ENCODE data around the gene ELANE. TPM values are rescaled to one million over a fixed set of nuclear protein-coding genes. Genes with fewer than 3 reads are reported as not detected.

ELANE gene
- total RNA-seq, 1 donor from 2014 or later, result not detected

DNA sequence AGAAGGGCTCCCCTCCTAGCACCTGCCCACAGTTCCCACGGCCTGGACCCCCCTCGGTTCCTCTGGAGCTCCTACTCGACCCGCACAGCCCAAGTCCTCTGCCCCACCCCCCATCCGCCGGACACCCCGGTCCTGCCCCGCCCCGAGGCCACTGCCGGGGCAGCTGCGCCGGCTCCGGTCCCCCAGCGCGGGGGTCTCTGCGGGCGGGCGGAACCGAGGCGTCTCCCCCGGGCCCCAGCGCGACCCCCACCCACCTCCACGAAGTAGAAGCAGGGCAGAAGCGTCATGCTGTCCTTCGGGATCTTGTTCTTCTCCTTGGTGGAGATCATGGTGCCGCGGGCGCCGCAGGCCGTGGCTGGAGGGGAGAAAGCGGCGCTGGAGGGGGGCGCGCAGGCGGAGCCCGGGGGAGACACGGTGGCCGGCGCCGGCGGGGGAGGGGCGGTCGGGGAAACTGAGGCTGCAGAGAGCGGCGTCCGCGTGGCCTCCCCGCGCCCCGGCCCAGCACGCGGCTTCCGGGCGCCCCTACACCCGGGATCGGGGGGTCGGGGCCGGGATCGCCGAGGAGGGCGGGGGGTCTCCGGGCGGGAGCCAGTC, 30.8 kb upstream of the ELANE start:
- Mint-ChIP-seq H3K36me3 (ENCODE audit: low read depth, unreplicated experiment) (peaks cover 11% of the 10 kb centered on the region), H3K27me3 (ENCODE audit: unreplicated experiment) (peaks cover 18% of the 10 kb centered on the region), H3K9me3 (ENCODE audit: unreplicated experiment) (no peaks in the 10 kb centered on the region), H3K4me1 (ENCODE audit: unreplicated experiment) (peaks cover 4% of the 10 kb centered on the region), H3K27ac (ENCODE audit: unreplicated experiment) (no peak overlapping the region), H3K4me3 (ENCODE audit: unreplicated experiment) (no peak overlapping the region)
- TF ChIP-seq, protein P1, sequence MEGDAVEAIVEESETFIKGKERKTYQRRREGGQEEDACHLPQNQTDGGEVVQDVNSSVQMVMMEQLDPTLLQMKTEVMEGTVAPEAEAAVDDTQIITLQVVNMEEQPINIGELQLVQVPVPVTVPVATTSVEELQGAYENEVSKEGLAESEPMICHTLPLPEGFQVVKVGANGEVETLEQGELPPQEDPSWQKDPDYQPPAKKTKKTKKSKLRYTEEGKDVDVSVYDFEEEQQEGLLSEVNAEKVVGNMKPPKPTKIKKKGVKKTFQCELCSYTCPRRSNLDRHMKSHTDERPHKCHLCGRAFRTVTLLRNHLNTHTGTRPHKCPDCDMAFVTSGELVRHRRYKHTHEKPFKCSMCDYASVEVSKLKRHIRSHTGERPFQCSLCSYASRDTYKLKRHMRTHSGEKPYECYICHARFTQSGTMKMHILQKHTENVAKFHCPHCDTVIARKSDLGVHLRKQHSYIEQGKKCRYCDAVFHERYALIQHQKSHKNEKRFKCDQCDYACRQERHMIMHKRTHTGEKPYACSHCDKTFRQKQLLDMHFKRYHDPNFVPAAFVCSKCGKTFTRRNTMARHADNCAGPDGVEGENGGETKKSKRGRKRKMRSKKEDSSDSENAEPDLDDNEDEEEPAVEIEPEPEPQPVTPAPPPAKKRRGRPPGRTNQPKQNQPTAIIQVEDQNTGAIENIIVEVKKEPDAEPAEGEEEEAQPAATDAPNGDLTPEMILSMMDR (IDR thresholded peaks at IDR 0.05; ENCODE audit: unreplicated experiment), result no peak
- peak; percentile 50 for DNase-seq (ENCODE audit: low spot score)

DNA sequence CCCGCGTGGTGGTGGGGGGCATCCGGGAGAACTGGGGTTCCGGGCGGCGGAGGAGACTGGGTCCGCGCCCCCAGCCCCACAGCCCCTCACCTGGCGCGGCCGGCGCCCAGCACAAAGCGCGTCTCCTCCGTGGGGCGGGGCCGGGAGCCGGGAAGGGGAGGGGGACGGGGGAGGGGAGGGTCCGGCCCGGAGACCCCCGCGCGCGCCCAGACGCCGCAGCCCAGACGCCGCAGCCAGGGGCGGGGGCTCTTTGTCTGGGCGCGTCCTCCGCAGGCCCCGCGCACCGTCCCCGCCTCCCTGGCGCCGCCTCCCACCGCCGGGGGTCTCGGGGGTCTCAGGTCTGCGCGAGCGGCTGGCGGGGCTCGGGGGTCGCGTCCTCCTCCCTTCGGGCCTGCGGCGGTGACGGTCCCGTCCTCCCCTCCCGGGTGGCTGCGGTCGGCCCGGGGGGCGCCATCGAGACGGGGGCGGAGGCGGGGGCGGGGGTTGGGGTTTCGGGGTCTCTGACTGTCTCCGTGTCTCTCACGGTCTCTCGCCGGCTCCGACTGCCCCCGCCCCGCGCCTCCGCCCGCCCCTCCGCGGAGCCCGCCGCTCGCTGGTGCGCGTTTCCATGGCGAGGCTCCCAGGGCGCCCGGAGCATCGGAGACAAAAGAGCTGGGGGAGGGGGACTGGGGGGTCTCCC, 30.1 kb upstream of the ELANE start, which contains the start of gene PLPPR3:
PLPPR3 (minus strand) TSS at position 131 of the 679 bp plus-strand sequence. CDS start 396 bp downstream, outside the sequence.
- no peak within 1 kb of the TSS for H3K27ac Mint-ChIP-seq (ENCODE audit: unreplicated experiment)
- no peak for DNase-seq (ENCODE audit: low spot score)
- no peaks in the 10 kb centered on the region for H3K4me1 Mint-ChIP-seq (ENCODE audit: unreplicated experiment)
- H3K36me3 Mint-ChIP-seq (ENCODE audit: low read depth, unreplicated experiment), result peaks cover 6% of the 10 kb centered on the region
- TF ChIP-seq, protein P1 (IDR thresholded peaks at IDR 0.05; ENCODE audit: unreplicated experiment), result no peak
- H3K4me3 Mint-ChIP-seq (ENCODE audit: unreplicated experiment), result peak within 1 kb of the TSS; percentile 78
- peaks cover 15% of the 10 kb centered on the region for H3K27me3 Mint-ChIP-seq (ENCODE audit: unreplicated experiment)
- no peaks in the 10 kb centered on the region for H3K9me3 Mint-ChIP-seq (ENCODE audit: unreplicated experiment)

DNA sequence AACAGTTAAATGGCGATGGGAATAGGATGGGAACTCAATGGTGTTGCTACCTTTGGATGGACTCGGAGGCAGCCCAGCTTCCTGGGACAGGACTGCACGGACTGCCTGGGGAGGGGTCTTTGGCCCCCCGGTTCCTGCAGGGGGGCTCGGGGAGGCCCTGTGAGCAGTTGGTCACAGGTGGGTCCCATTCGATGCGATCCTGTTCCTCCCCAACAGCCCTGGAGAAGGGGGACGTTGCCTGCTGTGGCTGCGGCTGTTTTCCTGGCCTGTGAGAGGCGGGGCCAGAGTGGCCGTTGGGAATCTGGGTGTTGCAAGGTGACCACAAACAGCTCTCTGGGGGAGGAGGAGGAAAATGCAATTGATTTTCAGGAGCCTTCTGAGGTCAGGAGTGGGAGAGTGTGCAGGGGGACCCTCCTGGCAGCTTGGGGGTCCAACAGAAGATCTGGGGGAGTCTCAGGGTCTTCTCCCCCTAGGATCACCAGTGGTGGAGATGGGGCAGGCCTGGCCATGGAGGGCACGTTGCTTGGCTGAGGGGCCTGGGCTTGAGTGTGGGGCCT, 28.5 kb upstream of the ELANE start:
- no peak for DNase-seq (ENCODE audit: low spot score)
- H3K9me3 Mint-ChIP-seq (ENCODE audit: unreplicated experiment), result no peaks in the 10 kb centered on the region
- no peak overlapping the region for H3K4me3 Mint-ChIP-seq (ENCODE audit: unreplicated experiment)
- H3K4me1 Mint-ChIP-seq (ENCODE audit: unreplicated experiment), result no peaks in the 10 kb centered on the region
- TF ChIP-seq, protein P1 (IDR thresholded peaks at IDR 0.05; ENCODE audit: unreplicated experiment), result no peak
- no peak overlapping the region for H3K27ac Mint-ChIP-seq (ENCODE audit: unreplicated experiment)
- H3K27me3 Mint-ChIP-seq (ENCODE audit: unreplicated experiment), result peaks cover 11% of the 10 kb centered on the region
- no peaks in the 10 kb centered on the region for H3K36me3 Mint-ChIP-seq (ENCODE audit: low read depth, unreplicated experiment)

DNA sequence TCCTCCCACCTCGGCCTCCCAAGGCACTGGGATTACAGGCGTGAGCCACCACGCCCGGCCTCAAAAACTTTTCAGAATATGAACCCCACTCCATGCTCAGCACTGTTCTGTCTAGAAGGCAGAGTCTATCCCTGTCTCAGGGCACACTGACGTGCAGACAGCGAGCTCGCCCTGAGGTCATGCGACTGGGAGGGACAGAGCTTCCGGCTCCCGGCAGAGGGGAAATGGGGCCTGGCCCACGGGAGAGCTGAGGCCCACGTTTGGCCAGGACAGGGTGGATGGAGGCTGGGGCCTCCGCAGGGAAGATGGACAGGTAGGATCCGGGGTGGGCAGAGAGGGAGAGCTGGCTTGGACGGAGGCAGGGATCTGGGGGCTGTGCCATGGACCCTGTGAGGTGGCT, 27.2 kb upstream of the ELANE start:
- H3K27ac Mint-ChIP-seq (ENCODE audit: unreplicated experiment), result no peak overlapping the region
- H3K4me3 Mint-ChIP-seq (ENCODE audit: unreplicated experiment), result no peak overlapping the region
- H3K36me3 Mint-ChIP-seq (ENCODE audit: low read depth, unreplicated experiment), result no peaks in the 10 kb centered on the region
- TF ChIP-seq, protein P1 (IDR thresholded peaks at IDR 0.05; ENCODE audit: unreplicated experiment), result no peak
- DNase-seq (ENCODE audit: low spot score), result no peak
- no peaks in the 10 kb centered on the region for H3K9me3 Mint-ChIP-seq (ENCODE audit: unreplicated experiment)
- H3K4me1 Mint-ChIP-seq (ENCODE audit: unreplicated experiment), result no peaks in the 10 kb centered on the region
- peaks cover 9% of the 10 kb centered on the region for H3K27me3 Mint-ChIP-seq (ENCODE audit: unreplicated experiment)
